GM13976 (cell line): ENCODE data around the gene DNAJC3.

Experiments
- DNase-seq: peaks from one replicate; pipeline ENCODE4 v3.0.0; 2012; ENCODE audit warnings: low spot score
- in situ Hi-C: fragments of 300-500 bp; cut with MboI; formaldehyde crosslinking; loops from one replicate; pipeline ENCODE4 v1.12.0; 2022; ENCODE audit warnings: low sequenced_read_pairs, mixed read lengths, inconsistent platforms; ENCODE audit not compliant: unreplicated experiment
- TF ChIP-seq, protein P1 (sequence below): IDR thresholded peaks from 2 replicates; pipeline ENCODE4 v1.5.1; 2012; ENCODE audit warnings: borderline replicate concordance, mild to moderate bottlenecking; ENCODE audit not compliant: insufficient read depth; ENCODE audit errors: extremely low read depth, missing control alignments, control extremely low read depth

Gene DNAJC3, protein sequence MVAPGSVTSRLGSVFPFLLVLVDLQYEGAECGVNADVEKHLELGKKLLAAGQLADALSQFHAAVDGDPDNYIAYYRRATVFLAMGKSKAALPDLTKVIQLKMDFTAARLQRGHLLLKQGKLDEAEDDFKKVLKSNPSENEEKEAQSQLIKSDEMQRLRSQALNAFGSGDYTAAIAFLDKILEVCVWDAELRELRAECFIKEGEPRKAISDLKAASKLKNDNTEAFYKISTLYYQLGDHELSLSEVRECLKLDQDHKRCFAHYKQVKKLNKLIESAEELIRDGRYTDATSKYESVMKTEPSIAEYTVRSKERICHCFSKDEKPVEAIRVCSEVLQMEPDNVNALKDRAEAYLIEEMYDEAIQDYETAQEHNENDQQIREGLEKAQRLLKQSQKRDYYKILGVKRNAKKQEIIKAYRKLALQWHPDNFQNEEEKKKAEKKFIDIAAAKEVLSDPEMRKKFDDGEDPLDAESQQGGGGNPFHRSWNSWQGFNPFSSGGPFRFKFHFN

DNA sequence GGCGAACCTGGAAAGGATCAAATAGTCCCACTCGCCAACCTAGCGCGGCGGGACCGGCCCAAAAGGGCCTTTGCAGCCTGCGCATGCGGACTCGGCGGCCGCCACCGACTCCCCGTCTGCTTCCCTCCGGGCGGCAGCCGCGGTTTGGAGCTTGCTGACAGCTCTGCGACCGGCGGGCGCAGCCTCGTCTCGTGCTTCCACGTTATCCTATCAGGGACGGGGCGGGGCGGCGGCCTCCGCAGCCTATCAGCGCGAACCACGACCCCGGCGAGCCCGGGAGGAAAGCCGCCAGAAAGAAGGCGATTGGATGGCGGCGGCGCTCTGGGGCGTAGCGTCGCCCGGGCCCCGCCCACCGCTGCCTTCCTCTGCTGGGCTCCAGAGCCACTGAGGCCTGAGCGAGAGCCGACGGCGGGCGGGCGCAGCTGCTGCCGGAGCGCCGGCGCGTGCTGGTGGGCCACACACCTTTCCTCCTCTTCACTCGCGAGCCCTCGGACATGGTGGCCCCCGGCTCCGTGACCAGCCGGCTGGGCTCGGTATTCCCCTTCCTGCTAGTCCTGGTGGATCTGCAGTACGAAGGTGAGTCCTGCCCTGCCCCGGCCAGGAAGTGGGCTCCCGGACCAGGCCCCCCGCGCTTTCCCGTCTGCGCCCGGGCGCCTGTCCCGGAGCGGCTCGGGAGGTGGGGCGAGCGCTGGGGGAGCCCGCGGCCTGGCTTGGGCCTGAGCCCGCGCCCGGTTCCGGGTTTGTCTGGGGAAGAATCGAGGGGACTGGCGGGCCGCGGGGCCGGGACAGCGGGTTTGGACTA is at the start of gene DNAJC3:
DNAJC3 (plus strand) TSS at position 378 of the 802 bp plus-strand sequence; CDS start at position 495, 117 bp downstream.
- TF ChIP-seq, protein P1, sequence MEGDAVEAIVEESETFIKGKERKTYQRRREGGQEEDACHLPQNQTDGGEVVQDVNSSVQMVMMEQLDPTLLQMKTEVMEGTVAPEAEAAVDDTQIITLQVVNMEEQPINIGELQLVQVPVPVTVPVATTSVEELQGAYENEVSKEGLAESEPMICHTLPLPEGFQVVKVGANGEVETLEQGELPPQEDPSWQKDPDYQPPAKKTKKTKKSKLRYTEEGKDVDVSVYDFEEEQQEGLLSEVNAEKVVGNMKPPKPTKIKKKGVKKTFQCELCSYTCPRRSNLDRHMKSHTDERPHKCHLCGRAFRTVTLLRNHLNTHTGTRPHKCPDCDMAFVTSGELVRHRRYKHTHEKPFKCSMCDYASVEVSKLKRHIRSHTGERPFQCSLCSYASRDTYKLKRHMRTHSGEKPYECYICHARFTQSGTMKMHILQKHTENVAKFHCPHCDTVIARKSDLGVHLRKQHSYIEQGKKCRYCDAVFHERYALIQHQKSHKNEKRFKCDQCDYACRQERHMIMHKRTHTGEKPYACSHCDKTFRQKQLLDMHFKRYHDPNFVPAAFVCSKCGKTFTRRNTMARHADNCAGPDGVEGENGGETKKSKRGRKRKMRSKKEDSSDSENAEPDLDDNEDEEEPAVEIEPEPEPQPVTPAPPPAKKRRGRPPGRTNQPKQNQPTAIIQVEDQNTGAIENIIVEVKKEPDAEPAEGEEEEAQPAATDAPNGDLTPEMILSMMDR: no peak
- DNase-seq: peak; percentile 97
- in situ Hi-C loops: no loop called here

DNA sequence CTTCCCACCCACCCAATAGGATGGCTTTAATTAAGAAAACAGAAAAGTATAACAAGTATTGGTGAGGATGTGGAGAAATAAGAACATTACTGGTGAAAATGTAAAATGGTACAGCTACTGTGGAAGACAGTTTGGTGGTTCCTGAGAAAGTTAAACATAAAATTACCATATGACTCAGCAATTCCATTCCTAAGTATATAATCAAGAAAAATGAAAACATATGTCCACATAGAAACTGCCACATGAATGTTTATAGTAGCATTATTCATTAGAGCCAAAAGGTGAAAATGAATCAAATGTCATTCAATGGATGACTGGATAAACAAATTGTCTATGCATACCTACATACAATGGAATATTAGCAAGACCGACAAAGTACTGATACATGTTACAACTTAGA is 49.3 kb upstream of the DNAJC3 start:
- TF ChIP-seq, protein P1: no peak
- in situ Hi-C loops: no loop called here
- DNase-seq: no peak

DNA sequence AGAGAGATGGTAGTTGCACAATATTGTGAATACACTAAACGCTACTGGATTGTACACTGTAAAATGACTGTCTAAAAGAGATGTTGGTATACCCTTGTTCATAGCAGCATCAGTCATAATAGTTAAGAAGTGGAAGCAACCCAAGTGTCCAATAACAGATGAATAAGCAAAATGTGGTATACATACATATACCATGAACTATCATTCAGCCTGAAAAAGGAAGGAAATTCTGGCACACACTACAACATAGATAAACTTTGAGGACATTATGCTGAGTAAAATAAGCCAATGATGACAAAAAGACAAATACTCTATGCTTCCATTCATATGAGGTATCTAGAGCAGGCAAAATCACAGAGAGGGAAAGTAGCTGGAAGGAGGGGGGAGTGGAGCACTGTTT is 48.5 kb upstream of the DNAJC3 start:
- TF ChIP-seq, protein P1: no peak
- in situ Hi-C loops: no loop called here
- DNase-seq: no peak

DNA sequence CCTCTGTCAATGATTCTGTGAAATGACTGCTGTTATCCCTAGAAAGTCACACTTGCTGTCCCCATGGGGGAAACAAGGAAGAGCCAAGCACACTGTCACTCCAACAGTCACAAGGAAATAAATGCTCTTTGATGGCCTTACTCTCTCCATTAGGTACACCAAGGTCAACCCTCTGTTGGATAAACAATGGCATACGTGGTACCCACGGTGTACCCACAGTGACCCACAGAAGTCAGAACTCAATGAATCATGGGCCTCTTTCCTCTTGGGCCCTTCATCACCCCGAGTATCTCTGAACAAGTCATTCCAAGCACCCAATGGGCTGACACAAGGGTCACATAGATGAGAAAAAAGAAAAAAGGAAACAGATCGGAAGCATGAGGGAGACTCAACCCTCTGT is 47.9 kb upstream of the DNAJC3 start:
- in situ Hi-C loops: no loop called here
- TF ChIP-seq, protein P1: no peak

DNA sequence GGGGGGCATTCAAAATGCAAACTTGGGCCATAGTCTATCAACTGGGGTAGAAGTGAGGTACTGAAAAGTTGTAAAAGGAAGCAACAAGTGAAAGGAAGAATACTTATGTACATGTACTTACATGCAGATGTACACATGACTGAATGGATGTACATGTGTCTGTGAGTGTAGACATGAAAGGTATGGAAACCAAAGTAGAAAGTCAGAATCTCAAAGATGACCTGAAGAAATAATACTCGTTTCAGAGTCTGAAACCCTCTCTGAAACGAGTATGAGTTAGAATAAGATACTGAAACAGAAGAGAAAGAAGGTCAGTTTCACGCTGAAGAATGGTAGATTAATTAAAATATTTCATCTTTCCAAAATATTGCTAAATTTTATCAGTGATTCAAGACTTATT is 46.3 kb upstream of the DNAJC3 start:
- in situ Hi-C loops: no loop called here
- no peak for DNase-seq
- TF ChIP-seq, protein P1: no peak

More for the DNA sequence above, 47.9 kb upstream of the DNAJC3 start:
- DNase-seq: no peak

DNA sequence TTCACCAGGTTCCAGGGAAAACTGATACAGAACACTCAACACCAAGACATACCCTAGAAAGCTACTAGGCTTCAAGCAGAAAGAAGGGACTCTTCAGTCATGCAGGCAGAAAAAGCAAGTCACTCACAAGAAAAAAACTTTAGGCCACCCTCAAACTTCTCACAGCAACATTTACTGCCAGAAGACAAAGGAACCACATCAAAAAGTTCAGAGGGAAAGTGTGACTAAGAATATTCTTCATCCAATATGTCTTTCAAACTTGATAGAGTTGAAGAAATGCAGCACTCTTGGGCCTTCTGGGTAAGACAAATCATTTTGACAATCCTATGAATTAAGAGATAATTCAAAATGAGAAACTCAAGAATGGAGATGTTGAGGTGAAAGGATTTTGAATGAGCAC is 40.1 kb upstream of the DNAJC3 start:
- TF ChIP-seq, protein P1: no peak
- DNase-seq: no peak
- in situ Hi-C loops: no loop called here
